K562 (cell line): ENCODE measurements around the gene CENPH. TPM values are rescaled to one million over a fixed set of nuclear protein-coding genes. Genes with fewer than 3 reads are reported as not detected.

Experiments
- ATF1 ChIP-seq, 2 experiments: fragments of 450-650 bp in 1 of 2; IDR thresholded peaks; 2 replicates each; pipeline ENCODE4 v1.6.1; 2016; ENCODE audit warnings: missing compliant biosample characterization in 1 of 2, missing genetic modification characterization in 1 of 2
- BRF2 ChIP-seq: IDR thresholded peaks from 3 replicates; pipeline ENCODE4 v1.6.1; 2011; ENCODE audit warnings: borderline replicate concordance, mild to moderate bottlenecking; ENCODE audit not compliant: insufficient read length, insufficient read depth
- CBX5 ChIP-seq: IDR thresholded peaks from 2 replicates; pipeline ENCODE4 v1.6.1; 2014; ENCODE audit warnings: low read depth, borderline replicate concordance
- CLOCK ChIP-seq: fragments of 250-450 bp; sonication (Bioruptor Pico); IDR thresholded peaks from 2 replicates; pipeline ENCODE4 v1.4.0; 2020; ENCODE audit warnings: mild to moderate bottlenecking, moderate library complexity, borderline replicate concordance
- CXXC5 ChIP-seq: fragments of 250-450 bp; sonication (Bioruptor Pico); IDR thresholded peaks from 2 replicates; pipeline ENCODE4 v1.8.0; 2022; ENCODE audit warnings: inconsistent platforms, mild to moderate bottlenecking, moderate library complexity
- ESRRB ChIP-seq: fragments of 250-450 bp; sonication (Bioruptor Pico); IDR thresholded peaks from 2 replicates; pipeline ENCODE4 v1.5.0; 2020; ENCODE audit warnings: mild to moderate bottlenecking, moderate library complexity, borderline replicate concordance
- MXI1 ChIP-seq: IDR thresholded peaks from 2 replicates; pipeline ENCODE4 v1.6.1; 2011; ENCODE audit warnings: low read depth, mild to moderate bottlenecking, improper control_type of control experiment, low read length
- PHF8 ChIP-seq: fragments of 200-600 bp; sonication (generic); IDR thresholded peaks from 2 replicates; pipeline ENCODE4 v1.6.1; 2012; ENCODE audit warnings: mixed run types, mild to moderate bottlenecking, inconsistent platforms, low read length, moderate library complexity, borderline replicate concordance
- POLR2B ChIP-seq: fragments of 450-650 bp; IDR thresholded peaks from 2 replicates; pipeline ENCODE4 v1.6.1; 2018; ENCODE audit warnings: low read depth; ENCODE audit not compliant: partially characterized antibody
- SRF ChIP-seq, 2 experiments: fragments of 250-450, 450-650 bp in 1 of 2; sonication (Bioruptor Pico) in 1 of 2; sonication (generic) in 1 of 2; formaldehyde crosslinking; IDR thresholded peaks; 2 replicates each; pipeline versions ENCODE4 v1.5.0 to v1.5.1; 2020 to 2022; ENCODE audit warnings: mild to moderate bottlenecking in 1 of 2, missing genetic modification reagents in 1 of 2
- YBX1 ChIP-seq: fragments of 450-650 bp; IDR thresholded peaks from 2 replicates; pipeline ENCODE4 v1.7.1; 2016; ENCODE audit warnings: mild to moderate bottlenecking
- ZBTB12 ChIP-seq: fragments of 250-450 bp; sonication (Bioruptor Pico); IDR thresholded peaks from 2 replicates; pipeline ENCODE4 v1.4.0; 2020
- ZNF12 ChIP-seq: sonication (generic); formaldehyde crosslinking; IDR thresholded peaks from 2 replicates; pipeline ENCODE4 v1.4.0; 2020; ENCODE audit warnings: mild to moderate bottlenecking, missing genetic modification reagents
- ZNF224 ChIP-seq: sonication (generic); formaldehyde crosslinking; IDR thresholded peaks from 2 replicates; pipeline ENCODE4 v1.8.0; 2022; ENCODE audit warnings: mild to moderate bottlenecking, missing genetic modification reagents
- ZNF253 ChIP-seq: fragments of 250-450 bp; sonication (Bioruptor Pico); conservative IDR thresholded peaks from 2 replicates; pipeline ENCODE4 v1.6.1; 2021; ENCODE audit warnings: mild to moderate bottlenecking
- polyA plus RNA-seq, 8 experiments: library from polyadenylated mRNA; depleted of rRNA in 4 of 8; stranded (reverse) in 5 of 8; unstranded in 3 of 8; fragments of >200 nt; fragmentation: Nextera tagmentation in 2 of 8; fragmentation: Illumina TruSeq in 1 of 8; extraction: Ambion mirVana in 2 of 8; extraction: Trizol in 1 of 8; gene quantifications; 2 replicates each; pipeline versions ENCODE4 v1.2.1 to v1.2.3, GENCODE V29; 2011 to 2014; ENCODE audit warnings: inconsistent platforms in 1 of 8, missing spikeins in 1 of 8
- total RNA-seq, 7 experiments: library from RNA; depleted of rRNA in 6 of 7; stranded (reverse); fragments of >200 nt in 6 of 7; fragmentation: Illumina TruSeq in 2 of 7; extraction: Trizol in 2 of 7; gene quantifications; 2 replicates each; pipeline versions ENCODE4 v1.2.1 to v1.2.3, GENCODE V29; 2011 to 2021; ENCODE audit warnings: low replicate concordance in 1 of 7
- TF ChIP-seq, protein P1 (sequence below): fragments of 450-650 bp; IDR thresholded peaks from 2 replicates; pipeline ENCODE4 v1.6.1; 2016; ENCODE audit warnings: borderline replicate concordance
- TF ChIP-seq, protein P2 (sequence below): fragments of 250-450 bp; sonication (Bioruptor Pico); IDR thresholded peaks from 2 replicates; pipeline ENCODE4 v1.4.0; 2020; ENCODE audit warnings: mild to moderate bottlenecking, moderate library complexity
- TF ChIP-seq, protein P3 (sequence below): fragments of 250-450 bp; sonication (Bioruptor Pico); IDR thresholded peaks from 2 replicates; pipeline ENCODE4 v1.9.0; 2021; ENCODE audit warnings: mild to moderate bottlenecking

CENPH gene
- total and polyA plus RNA-seq, 9 of the 15 experiments (the other 6 are each of a cell fraction or from before 2014, with no cell fraction given) = 10.5 to 124 (median 74.9) TPM

- TF ChIP-seq, protein P1, sequence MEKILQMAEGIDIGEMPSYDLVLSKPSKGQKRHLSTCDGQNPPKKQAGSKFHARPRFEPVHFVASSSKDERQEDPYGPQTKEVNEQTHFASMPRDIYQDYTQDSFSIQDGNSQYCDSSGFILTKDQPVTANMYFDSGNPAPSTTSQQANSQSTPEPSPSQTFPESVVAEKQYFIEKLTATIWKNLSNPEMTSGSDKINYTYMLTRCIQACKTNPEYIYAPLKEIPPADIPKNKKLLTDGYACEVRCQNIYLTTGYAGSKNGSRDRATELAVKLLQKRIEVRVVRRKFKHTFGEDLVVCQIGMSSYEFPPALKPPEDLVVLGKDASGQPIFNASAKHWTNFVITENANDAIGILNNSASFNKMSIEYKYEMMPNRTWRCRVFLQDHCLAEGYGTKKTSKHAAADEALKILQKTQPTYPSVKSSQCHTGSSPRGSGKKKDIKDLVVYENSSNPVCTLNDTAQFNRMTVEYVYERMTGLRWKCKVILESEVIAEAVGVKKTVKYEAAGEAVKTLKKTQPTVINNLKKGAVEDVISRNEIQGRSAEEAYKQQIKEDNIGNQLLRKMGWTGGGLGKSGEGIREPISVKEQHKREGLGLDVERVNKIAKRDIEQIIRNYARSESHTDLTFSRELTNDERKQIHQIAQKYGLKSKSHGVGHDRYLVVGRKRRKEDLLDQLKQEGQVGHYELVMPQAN = peak; percentile 98
- TF ChIP-seq ZNF224 (CRISPR knock-in tag) = no peak
- no peak for TF ChIP-seq CBX5
- no peak for TF ChIP-seq ESRRB
- TF ChIP-seq ZNF12 (CRISPR knock-in tag) = no peak
- TF ChIP-seq PHF8 = peak; percentile 92
- TF ChIP-seq, protein P2, sequence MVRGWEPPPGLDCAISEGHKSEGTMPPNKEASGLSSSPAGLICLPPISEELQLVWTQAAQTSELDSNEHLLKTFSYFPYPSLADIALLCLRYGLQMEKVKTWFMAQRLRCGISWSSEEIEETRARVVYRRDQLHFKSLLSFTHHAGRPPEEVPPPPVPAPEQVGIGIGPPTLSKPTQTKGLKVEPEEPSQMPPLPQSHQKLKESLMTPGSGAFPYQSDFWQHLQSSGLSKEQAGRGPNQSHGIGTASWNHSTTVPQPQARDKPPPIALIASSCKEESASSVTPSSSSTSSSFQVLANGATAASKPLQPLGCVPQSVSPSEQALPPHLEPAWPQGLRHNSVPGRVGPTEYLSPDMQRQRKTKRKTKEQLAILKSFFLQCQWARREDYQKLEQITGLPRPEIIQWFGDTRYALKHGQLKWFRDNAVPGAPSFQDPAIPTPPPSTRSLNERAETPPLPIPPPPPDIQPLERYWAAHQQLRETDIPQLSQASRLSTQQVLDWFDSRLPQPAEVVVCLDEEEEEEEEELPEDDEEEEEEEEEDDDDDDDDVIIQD (CRISPR knock-in tag) = no peak
- no peak for TF ChIP-seq BRF2
- no peak for TF ChIP-seq CLOCK (CRISPR knock-in tag)
- TF ChIP-seq ZNF253 (CRISPR knock-in tag) = no peak
- peak; percentile 94 for TF ChIP-seq CXXC5 (CRISPR knock-in tag)
- peak; percentile 47 for TF ChIP-seq POLR2B
- peak in 1 of 2 experiments; percentile 16; a peak in 1 of 4 replicates for TF ChIP-seq SRF (CRISPR knock-in tag; IDR thresholded peaks at IDR 0.05)
- peak; percentile 90 for TF ChIP-seq MXI1
- no peak for TF ChIP-seq YBX1
- TF ChIP-seq, protein P3, sequence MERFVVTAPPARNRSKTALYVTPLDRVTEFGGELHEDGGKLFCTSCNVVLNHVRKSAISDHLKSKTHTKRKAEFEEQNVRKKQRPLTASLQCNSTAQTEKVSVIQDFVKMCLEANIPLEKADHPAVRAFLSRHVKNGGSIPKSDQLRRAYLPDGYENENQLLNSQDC (CRISPR knock-in tag) = no peak
- peak; percentile 39; the same call in 1 of the 2 replicates for TF ChIP-seq ZBTB12 (CRISPR knock-in tag)
- no peak for TF ChIP-seq ATF1 (CRISPR knock-in tag; IDR thresholded peaks at IDR 0.05)
- TF ChIP-seq ATF1 (tag; IDR thresholded peaks at IDR 0.05) = peak; percentile 85
Observed at GRCh38 chr5:69166686-69167492, 22.5 kb upstream of the CENPH start, which contains the start of gene CCNB1 (continued).
